Breast epithelium (tissue), 3 donors: ENCODE results near the gene ACO2.

Experiments
- POLR2A ChIP-seq: fragments of 450-650 bp; IDR thresholded peaks from one replicate; pipeline ENCODE4 v1.6.1; 2016; ENCODE audit warnings: antibody characterized with exemption, mild to moderate bottlenecking, moderate library complexity
- POLR2AphosphoS5 ChIP-seq, 3 donors: sonication (generic); formaldehyde crosslinking; IDR thresholded peaks; one replicate each; pipeline ENCODE4 v1.6.1; 2017; ENCODE audit warnings: antibody characterized with exemption in 3 of 3
- TF ChIP-seq, protein P1 (sequence below), 3 donors: fragments of 450-650 bp; IDR thresholded peaks; one replicate each; pipeline ENCODE4 v1.5.1; 2016 to 2017; ENCODE audit warnings: antibody characterized with exemption in 3 of 3, mild to moderate bottlenecking in 3 of 3, moderate library complexity in 3 of 3

DNA sequence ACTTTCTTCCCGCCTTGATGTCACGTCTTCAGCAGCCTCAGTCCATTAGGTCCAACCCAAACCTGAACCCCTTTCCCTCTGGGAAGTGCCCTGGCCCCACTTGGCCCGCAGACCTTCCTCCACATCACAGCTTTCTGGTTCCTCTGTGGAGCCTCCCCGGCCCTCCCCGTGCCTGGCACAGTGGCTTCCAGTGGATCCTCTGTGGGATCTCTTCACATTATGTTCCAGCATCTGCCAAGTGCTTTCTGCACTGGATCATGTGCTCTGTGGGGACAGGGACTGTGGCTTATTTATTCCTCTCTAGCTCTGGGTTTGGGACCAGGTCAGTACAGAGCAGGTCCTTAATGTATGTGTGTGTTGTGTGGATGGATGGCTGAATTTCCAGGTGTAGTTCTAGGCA is 44.5 kb downstream of the ACO2 start:
- TF ChIP-seq POLR2A (no peak), POLR2AphosphoS5 (IDR thresholded peaks at IDR 0.05) (no peak)
- TF ChIP-seq, protein P1, sequence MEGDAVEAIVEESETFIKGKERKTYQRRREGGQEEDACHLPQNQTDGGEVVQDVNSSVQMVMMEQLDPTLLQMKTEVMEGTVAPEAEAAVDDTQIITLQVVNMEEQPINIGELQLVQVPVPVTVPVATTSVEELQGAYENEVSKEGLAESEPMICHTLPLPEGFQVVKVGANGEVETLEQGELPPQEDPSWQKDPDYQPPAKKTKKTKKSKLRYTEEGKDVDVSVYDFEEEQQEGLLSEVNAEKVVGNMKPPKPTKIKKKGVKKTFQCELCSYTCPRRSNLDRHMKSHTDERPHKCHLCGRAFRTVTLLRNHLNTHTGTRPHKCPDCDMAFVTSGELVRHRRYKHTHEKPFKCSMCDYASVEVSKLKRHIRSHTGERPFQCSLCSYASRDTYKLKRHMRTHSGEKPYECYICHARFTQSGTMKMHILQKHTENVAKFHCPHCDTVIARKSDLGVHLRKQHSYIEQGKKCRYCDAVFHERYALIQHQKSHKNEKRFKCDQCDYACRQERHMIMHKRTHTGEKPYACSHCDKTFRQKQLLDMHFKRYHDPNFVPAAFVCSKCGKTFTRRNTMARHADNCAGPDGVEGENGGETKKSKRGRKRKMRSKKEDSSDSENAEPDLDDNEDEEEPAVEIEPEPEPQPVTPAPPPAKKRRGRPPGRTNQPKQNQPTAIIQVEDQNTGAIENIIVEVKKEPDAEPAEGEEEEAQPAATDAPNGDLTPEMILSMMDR (IDR thresholded peaks at IDR 0.05) = no peak
